ENCODE results near the gene CMIP.

CMIP gene

GRCh38 chr16:81539759-81540472 lies 95.3 kb downstream of the CMIP start:
- DNase-seq, result no peak

GRCh38 chr16:81541314-81541713 lies 96.7 kb downstream of the CMIP start:
- no peak for DNase-seq

- no peak for DNase-seq
Measured at GRCh38 chr16:81542609-81543570, 98.3 kb downstream of the CMIP start.

- no peak for DNase-seq
Measured at GRCh38 chr16:81543571-81543970, 99.0 kb downstream of the CMIP start.

- no peak for DNase-seq
Measured at GRCh38 chr16:81544261-81544660, 99.7 kb downstream of the CMIP start.

GRCh38 chr16:81544700-81545271 lies 100.2 kb downstream of the CMIP start:
- no peak for DNase-seq

GRCh38 chr16:81545470-81546250 lies 101.1 kb downstream of the CMIP start:
- DNase-seq, result no peak

- DNase-seq, result no peak
Measured at GRCh38 chr16:81546781-81547180, 102.2 kb downstream of the CMIP start.

- no peak for DNase-seq
Measured at GRCh38 chr16:81547194-81547938, 102.8 kb downstream of the CMIP start.

- no peak for DNase-seq
Measured at GRCh38 chr16:81547939-81548216, 103.3 kb downstream of the CMIP start.

- no peak for DNase-seq
Measured at GRCh38 chr16:81548551-81548875, 103.9 kb downstream of the CMIP start.

GRCh38 chr16:81548876-81549546 lies 104.4 kb downstream of the CMIP start:
- no peak for DNase-seq

- DNase-seq, result no peak
Measured at GRCh38 chr16:81549547-81550431, 105.2 kb downstream of the CMIP start.

- DNase-seq, result no peak
Measured at GRCh38 chr16:81550432-81550808, 105.8 kb downstream of the CMIP start.

- DNase-seq, result no peak
Measured at GRCh38 chr16:81551151-81551808, 106.7 kb downstream of the CMIP start.

- DNase-seq, result no peak
Measured at GRCh38 chr16:81551821-81552304, 107.3 kb downstream of the CMIP start.

GRCh38 chr16:81552743-81553079 lies 108.1 kb downstream of the CMIP start:
- DNase-seq, result no peak

GRCh38 chr16:81553080-81553813 lies 108.6 kb downstream of the CMIP start:
- no peak for DNase-seq

GRCh38 chr16:81553814-81554675 lies 109.4 kb downstream of the CMIP start:
- DNase-seq, result no peak
